ENCODE data around the gene RND2. TPM values are rescaled to one million over a fixed set of nuclear protein-coding genes. Genes with fewer than 3 reads are reported as not detected.

Gene RND2
- total and polyA plus RNA-seq, 2 of the 4 experiments (the other 2 are of a cell fraction), result 1.1 to 1.9 TPM

- no peak overlapping the region for H2AK9ac ChIP-seq (replicated peaks; ENCODE audit: low read depth, low read length, poor library complexity)
- H3K23ac ChIP-seq (ENCODE audit: low read depth, low read length), result no peak overlapping the region
- H2BK15ac ChIP-seq (ENCODE audit: low read depth, low read length), result no peak overlapping the region
- H3K9me3 ChIP-seq (ENCODE audit: control insufficient read depth, insufficient read depth, low read length), result no peaks in the 10 kb centered on the region
- H2AFZ ChIP-seq (replicated peaks; ENCODE audit: low read length, poor library complexity), result no peak overlapping the region
- H3K27me3 ChIP-seq (ENCODE audit: control insufficient read depth, insufficient read depth, low read length), result no peaks in the 10 kb centered on the region
- H4K20me1 ChIP-seq (ENCODE audit: insufficient read depth, low read length), result no peaks in the 10 kb centered on the region
- ATAC-seq (ENCODE audit: low read depth), result no peak
- no peak overlapping the region for H2BK5ac ChIP-seq (ENCODE audit: low read depth, low read length, poor library complexity, severe bottlenecking)
- CTCF ChIA-PET, result interaction anchor here (0.5 to 1.0 kb wide), 3 partner anchors 11 to 53 kb away, joined by 3 to 4 read pairs (median 3); no protein-coding TSS in a partner anchor
- WGBS, 2 experiments (ENCODE audit: extremely low coverage in 2 of 2, insufficient read length in 1 of 2), result no CpG with 5 or more reads among the region's 6 CpGs
- BruUV-seq (replicated peaks), result no TSS peak
- intact Hi-C loops (cut with micrococcal nuclease), result no loop called here
- H3K4ac ChIP-seq (ENCODE audit: low read depth, low read length), result no peak overlapping the region
- H3K14ac ChIP-seq (replicated peaks; ENCODE audit: low read depth, low read length), result no peak overlapping the region
- no peak overlapping the region for H3K27ac ChIP-seq (ENCODE audit: insufficient read depth, low read length)
- H4K8ac ChIP-seq (ENCODE audit: low read depth in 2 of 2, low read length in 2 of 2), result no peak overlapping the region
- no peak overlapping the region for H3K18ac ChIP-seq (ENCODE audit: low read depth, low read length)
- no peak overlapping the region for H2AK5ac ChIP-seq (ENCODE audit: low read depth, low read length)
- H3K4me2 ChIP-seq (ENCODE audit: low read depth, low read length), result no peak overlapping the region
- H4K5ac ChIP-seq (ENCODE audit: low read depth, low read length), result no peak overlapping the region
- peaks cover 2% of the 10 kb centered on the region; the same call in 1 of the 2 replicates for H3K9me1 ChIP-seq (ENCODE audit: insufficient read depth, low read length)
- H4K91ac ChIP-seq (ENCODE audit: insufficient read depth, low read depth, low read length), result no peak overlapping the region
- no peak overlapping the region for H2BK20ac ChIP-seq (ENCODE audit: low read depth, low read length)
- POLR2A ChIA-PET (ENCODE audit: unreplicated experiment), result interaction anchor here (0.7 kb wide), 1 partner anchor 102 kb away, joined by 3 read pairs; the partner anchor contains the start of gene NBR1
- H3K4me1 ChIP-seq (ENCODE audit: control insufficient read depth, insufficient read depth, low read length), result no peaks in the 10 kb centered on the region
- peak; percentile 90 for TF ChIP-seq CEBPB (IDR thresholded peaks at IDR 0.05; ENCODE audit: low read depth, low read length)
- TF ChIP-seq CHD1 (IDR thresholded peaks at IDR 0.05; ENCODE audit: low read depth, low read length), result no peak
- no peak for TF ChIP-seq POLR2A (IDR thresholded peaks at IDR 0.05; ENCODE audit: low read depth, low read length)
- no peak for TF ChIP-seq SMC3 (IDR thresholded peaks at IDR 0.05; ENCODE audit: low read depth, low read length)
- DNase-seq, result no peak
- H3K56ac ChIP-seq (ENCODE audit: extremely low read depth, insufficient read depth, low read length), result no peak overlapping the region
- H3K4me3 ChIP-seq (ENCODE audit: insufficient read depth, low read depth, low read length), result no peak overlapping the region
- H3K36me3 ChIP-seq (ENCODE audit: control insufficient read depth, insufficient read depth, low read length), result peaks cover 3% of the 10 kb centered on the region; the same call in 1 of the 2 replicates
- dilution Hi-C loops (cut with HindIII; ENCODE audit: low sequenced_read_pairs, unreplicated experiment), result no loop called here
- in situ Hi-C loops (cut with MboI; ENCODE audit: low sequenced_read_pairs), result loop anchor here (25.0 kb wide), 1 partner anchor 106 kb away; the partner anchor contains the start of gene AARSD1
- no peaks in the 10 kb centered on the region for H3K79me1 ChIP-seq (ENCODE audit: low read depth in 1 of 2, low read length in 2 of 2)
- H3K9ac ChIP-seq (ENCODE audit: low read depth, low read length), result no peak overlapping the region
- no peak overlapping the region for H2BK120ac ChIP-seq (ENCODE audit: low read depth, low read length)
These were observed 43.7 kb downstream of the RND2 start for GRCh38 chr17:43068570-43069367.

Data from IMR-90 (cell line).